NCI-H1092 (cell line): ENCODE data around the gene BCL6.

Experiments used
- DNase-seq: peaks from one replicate; lab custom pipeline; 2025; lab: John Stamatoyannopoulos, UW

Gene BCL6

GRCh38 chr3:187745201-187746058 lies at the start of gene BCL6:
BCL6 (minus strand) TSS chr3:187745468; CDS start chr3:187733693, 11,775 bp downstream.
- DNase-seq, result peak; percentile 78

- DNase-seq, result no peak
Measured at GRCh38 chr3:187794731-187795130, 49.5 kb upstream of the BCL6 start.

- no peak for DNase-seq
Measured at GRCh38 chr3:187793618-187794017, 48.4 kb upstream of the BCL6 start.

GRCh38 chr3:187792521-187792920 lies 47.3 kb upstream of the BCL6 start:
- no peak for DNase-seq

GRCh38 chr3:187789872-187790271 lies 44.6 kb upstream of the BCL6 start:
- DNase-seq, result no peak

- no peak for DNase-seq
Measured at GRCh38 chr3:187788984-187789857, 44.0 kb upstream of the BCL6 start.

GRCh38 chr3:187783098-187783497 lies 37.8 kb upstream of the BCL6 start:
- DNase-seq, result no peak

GRCh38 chr3:187782006-187782405 lies 36.7 kb upstream of the BCL6 start:
- no peak for DNase-seq

GRCh38 chr3:187781001-187781400 lies 35.7 kb upstream of the BCL6 start:
- no peak for DNase-seq

GRCh38 chr3:187778726-187779125 lies 33.5 kb upstream of the BCL6 start:
- no peak for DNase-seq

- no peak for DNase-seq
Measured at GRCh38 chr3:187777331-187777941, 32.2 kb upstream of the BCL6 start.

GRCh38 chr3:187775549-187775948 lies 30.3 kb upstream of the BCL6 start:
- no peak for DNase-seq

GRCh38 chr3:187774185-187774789 lies 29.0 kb upstream of the BCL6 start:
- DNase-seq, result no peak

GRCh38 chr3:187773233-187774184 lies 28.2 kb upstream of the BCL6 start:
- DNase-seq, result no peak

- no peak for DNase-seq
Measured at GRCh38 chr3:187770224-187770623, 25.0 kb upstream of the BCL6 start.

- DNase-seq, result no peak
Measured at GRCh38 chr3:187769771-187770170, 24.5 kb upstream of the BCL6 start.

GRCh38 chr3:187767266-187768012 lies 22.2 kb upstream of the BCL6 start:
- DNase-seq, result no peak

GRCh38 chr3:187765342-187765741 lies 20.1 kb upstream of the BCL6 start:
- DNase-seq, result no peak

- DNase-seq, result no peak
Measured at GRCh38 chr3:187763850-187764648, 18.8 kb upstream of the BCL6 start.
